Measurements from ENCODE around the gene TREM1.
"Not testable (repeated sequence)": the region's sequence is repeated elsewhere in the genome, so short reads cannot be mapped to it uniquely, and the experiment has no call there.

TREM1 gene

GRCh38 chr6:41247288-41247865 lies 39.1 kb downstream of the TREM1 start:
- TF ChIP-seq, protein P1, sequence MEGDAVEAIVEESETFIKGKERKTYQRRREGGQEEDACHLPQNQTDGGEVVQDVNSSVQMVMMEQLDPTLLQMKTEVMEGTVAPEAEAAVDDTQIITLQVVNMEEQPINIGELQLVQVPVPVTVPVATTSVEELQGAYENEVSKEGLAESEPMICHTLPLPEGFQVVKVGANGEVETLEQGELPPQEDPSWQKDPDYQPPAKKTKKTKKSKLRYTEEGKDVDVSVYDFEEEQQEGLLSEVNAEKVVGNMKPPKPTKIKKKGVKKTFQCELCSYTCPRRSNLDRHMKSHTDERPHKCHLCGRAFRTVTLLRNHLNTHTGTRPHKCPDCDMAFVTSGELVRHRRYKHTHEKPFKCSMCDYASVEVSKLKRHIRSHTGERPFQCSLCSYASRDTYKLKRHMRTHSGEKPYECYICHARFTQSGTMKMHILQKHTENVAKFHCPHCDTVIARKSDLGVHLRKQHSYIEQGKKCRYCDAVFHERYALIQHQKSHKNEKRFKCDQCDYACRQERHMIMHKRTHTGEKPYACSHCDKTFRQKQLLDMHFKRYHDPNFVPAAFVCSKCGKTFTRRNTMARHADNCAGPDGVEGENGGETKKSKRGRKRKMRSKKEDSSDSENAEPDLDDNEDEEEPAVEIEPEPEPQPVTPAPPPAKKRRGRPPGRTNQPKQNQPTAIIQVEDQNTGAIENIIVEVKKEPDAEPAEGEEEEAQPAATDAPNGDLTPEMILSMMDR (conservative IDR thresholded peaks at IDR 0.05), result no peak
- TF ChIP-seq ZFX (IDR thresholded peaks at IDR 0.05), result no peak

DNA sequence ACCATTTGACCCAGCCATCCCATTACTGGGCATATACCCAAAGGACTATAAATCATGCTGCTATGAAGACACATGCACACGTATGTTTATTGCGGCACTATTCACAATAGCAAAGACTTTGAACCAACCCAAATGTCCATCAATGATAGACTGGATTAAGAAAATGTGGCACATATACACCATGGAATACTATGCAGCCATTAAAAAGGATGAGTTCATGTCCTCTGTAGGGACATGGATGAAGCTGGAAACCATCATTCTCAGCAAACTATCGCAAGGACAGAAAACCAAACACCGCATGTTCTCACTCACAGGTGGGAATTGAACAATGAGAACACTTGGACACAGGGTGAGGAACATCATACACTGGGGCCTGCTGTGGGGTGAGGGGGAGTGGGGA lies 40.0 kb downstream of the TREM1 start:
- not testable (repeated sequence) for H3K27ac ChIP-seq

More at GRCh38 chr6:41247288-41247865, 39.1 kb downstream of the TREM1 start:
- no peak overlapping the region for H3K27ac ChIP-seq

DNA sequence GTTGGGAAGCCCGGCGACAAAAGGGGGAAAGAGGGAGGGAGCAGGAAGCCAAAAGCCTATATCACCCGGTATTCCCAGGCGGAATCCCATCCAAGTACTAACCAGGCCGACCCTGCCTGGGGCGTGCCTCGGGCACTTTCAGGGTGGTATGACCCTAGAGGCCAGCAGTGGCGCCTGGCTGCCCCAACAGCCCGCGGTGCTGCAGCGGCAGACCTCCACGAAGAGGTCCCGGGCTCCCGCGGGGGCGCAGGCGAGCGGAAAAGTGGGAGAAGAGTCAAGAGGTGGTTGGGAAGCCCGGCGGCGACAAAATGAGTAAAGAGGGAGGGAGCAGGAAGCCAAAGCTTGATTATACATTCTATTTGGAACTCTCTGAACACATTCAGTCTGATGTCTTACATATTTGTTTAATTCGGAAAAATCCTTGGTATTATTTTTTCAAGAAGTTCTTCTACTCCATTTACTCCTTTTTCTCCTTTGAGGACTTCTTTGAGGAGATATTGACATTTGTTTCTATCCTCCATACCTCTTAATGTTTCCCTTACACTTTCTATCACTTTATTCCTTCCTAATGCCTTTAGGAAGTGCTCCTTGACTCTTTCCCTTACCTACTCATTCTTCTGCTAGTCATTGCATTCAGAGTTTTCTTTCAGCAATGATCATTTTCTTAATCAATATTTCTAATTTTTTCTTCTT lies 46.9 kb downstream of the TREM1 start:
- TF ChIP-seq ZFX (IDR thresholded peaks at IDR 0.05), result no peak
- TF ChIP-seq, protein P1 (conservative IDR thresholded peaks at IDR 0.05), result no peak

GRCh38 chr6:41237128-41237527 lies 49.4 kb downstream of the TREM1 start:
- TF ChIP-seq ZFX (IDR thresholded peaks at IDR 0.05), result no peak
- TF ChIP-seq, protein P1 (conservative IDR thresholded peaks at IDR 0.05), result no peak
- H3K27ac ChIP-seq, result no peak overlapping the region

More for the DNA sequence above, 46.9 kb downstream of the TREM1 start:
- no peak overlapping the region for H3K27ac ChIP-seq

- no peak overlapping the region for H3K27ac ChIP-seq
- no peak for TF ChIP-seq ZFX (IDR thresholded peaks at IDR 0.05)
- TF ChIP-seq, protein P1 (conservative IDR thresholded peaks at IDR 0.05), result no peak
These were observed 50.2 kb downstream of the TREM1 start for GRCh38 chr6:41236276-41236675.

GRCh38 chr6:41232667-41233066 lies 53.8 kb downstream of the TREM1 start:
- TF ChIP-seq, protein P1 (conservative IDR thresholded peaks at IDR 0.05), result no peak
- TF ChIP-seq ZFX (IDR thresholded peaks at IDR 0.05), result no peak
- H3K27ac ChIP-seq, result no peak overlapping the region

DNA sequence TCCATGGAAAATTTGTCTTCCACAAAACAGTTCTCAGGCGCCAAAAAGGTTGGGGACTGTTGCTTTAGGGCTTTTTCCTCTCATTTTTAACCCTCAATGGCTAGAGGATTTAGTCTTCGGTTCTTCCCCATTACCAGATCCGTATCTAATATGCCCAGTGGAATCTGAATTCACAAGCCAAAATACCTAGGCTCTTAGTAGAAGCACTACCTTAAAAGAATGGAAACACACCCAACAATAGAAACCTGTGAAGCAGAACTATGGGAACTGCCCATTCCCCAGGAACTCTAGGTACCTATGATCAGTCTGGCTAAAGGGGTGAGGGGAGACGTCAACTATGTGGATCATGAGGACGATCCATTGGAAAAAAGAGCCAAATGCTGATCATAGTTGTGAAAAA lies 55.2 kb downstream of the TREM1 start:
- H3K27ac ChIP-seq, result no peak overlapping the region
- TF ChIP-seq, protein P1 (conservative IDR thresholded peaks at IDR 0.05), result no peak
- no peak for TF ChIP-seq ZFX (IDR thresholded peaks at IDR 0.05)

- TF ChIP-seq, protein P1 (conservative IDR thresholded peaks at IDR 0.05), result no peak
- no peak for TF ChIP-seq ZFX (IDR thresholded peaks at IDR 0.05)
- H3K27ac ChIP-seq, result no peak overlapping the region
These were observed 56.8 kb downstream of the TREM1 start for GRCh38 chr6:41229721-41230120.
